HG03432 (cell line): ENCODE results near the gene HHEX.
"Not testable (repeated sequence)": the region's sequence is repeated elsewhere in the genome, so short reads cannot be mapped to it uniquely, and the experiment has no call there.

Experiments
- ATAC-seq: cut with Tn5 transposase; IDR thresholded peaks from one replicate; pipeline ENCODE4 v1.9.1; 2021; ENCODE audit warnings: mild to moderate bottlenecking, moderate library complexity; ENCODE audit not compliant: unreplicated experiment

Gene HHEX

GRCh38 chr10:92732958-92733357 lies 43.2 kb downstream of the HHEX start:
- ATAC-seq = no peak

GRCh38 chr10:92734301-92734700 lies 44.5 kb downstream of the HHEX start:
- no peak for ATAC-seq

GRCh38 chr10:92735938-92736337 lies 46.2 kb downstream of the HHEX start:
- ATAC-seq = no peak

GRCh38 chr10:92737484-92737883 lies 47.7 kb downstream of the HHEX start:
- no peak for ATAC-seq

GRCh38 chr10:92740762-92741161 lies 51.0 kb downstream of the HHEX start:
- ATAC-seq = no peak

GRCh38 chr10:92741741-92742140 lies 52.0 kb downstream of the HHEX start:
- not testable (repeated sequence) for ATAC-seq

- peak; percentile 97 for ATAC-seq
Observed at GRCh38 chr10:92742331-92743228, 52.8 kb downstream of the HHEX start.
